ENCODE results near the gene PRMT5.

GRCh38 chr14:22882529-22883172 is 46.5 kb downstream of the PRMT5 start:
- TF ChIP-seq CTCF (optimal IDR thresholded peaks at IDR 0.05 in 1 of 3, IDR thresholded peaks at IDR 0.05 in 1 of 3, conservative IDR thresholded peaks at IDR 0.05 in 1 of 3; ENCODE audit: extremely low read depth in 1 of 3, insufficient read depth in 2 of 3, low read length in 3 of 3) (no peak), EZH2 (IDR thresholded peaks at IDR 0.05; ENCODE audit: low read length) (no peak)
